Activated CD4-positive, alpha-beta T cell treated with anti-CD3 and anti-CD28 coated beads, Interleukin-2, amount 50 U/mL, for 4 hours (primary cell): ENCODE results near the gene INSYN2B.

Source experiments
- DNase-seq, 2 experiments: peaks; one replicate each; pipeline ENCODE4 v3.0.0-alpha.2; 2020

Gene INSYN2B

GRCh38 chr5:169922474-169922873, 57.8 kb downstream of the INSYN2B start:
- DNase-seq, result no peak

DNA sequence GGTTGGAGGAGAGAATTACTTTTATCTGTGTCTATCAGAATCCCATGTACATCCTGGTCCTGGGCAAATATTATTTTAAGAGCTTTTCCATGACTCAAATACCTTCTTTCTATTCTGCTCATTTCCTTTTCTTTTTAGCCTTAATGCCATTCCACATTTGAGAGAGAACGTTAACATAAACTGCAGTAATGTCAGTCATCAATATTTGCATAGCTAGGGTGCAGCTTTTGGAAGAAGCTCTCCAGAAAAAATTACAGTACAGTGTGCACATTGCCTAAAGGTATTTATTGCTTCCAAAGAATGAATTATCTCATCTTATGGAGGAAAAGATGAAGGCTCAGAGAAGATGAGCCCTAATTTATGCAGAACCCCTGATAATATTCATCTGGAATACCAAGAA, 58.3 kb downstream of the INSYN2B start:
- no peak for DNase-seq

DNA sequence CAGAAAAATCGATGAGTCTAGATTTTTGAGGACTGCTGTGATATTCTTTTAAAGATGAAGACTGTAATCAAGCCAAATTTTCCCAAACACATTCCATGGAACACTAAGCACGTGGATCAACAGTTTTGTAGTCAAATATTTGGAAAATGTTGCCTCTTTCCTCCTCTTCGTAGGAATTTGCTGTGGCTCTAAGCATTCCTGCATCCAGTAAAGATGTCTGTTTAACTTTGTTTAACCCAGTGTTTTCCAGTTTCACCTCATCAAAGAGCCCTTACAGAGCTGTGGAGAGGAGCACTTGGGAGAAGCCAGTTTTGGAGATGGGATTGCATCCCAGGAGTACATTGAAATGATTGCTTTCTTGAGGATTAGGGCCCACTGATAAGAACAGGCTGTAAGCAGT, 58.9 kb downstream of the INSYN2B start:
- no peak for DNase-seq

DNA sequence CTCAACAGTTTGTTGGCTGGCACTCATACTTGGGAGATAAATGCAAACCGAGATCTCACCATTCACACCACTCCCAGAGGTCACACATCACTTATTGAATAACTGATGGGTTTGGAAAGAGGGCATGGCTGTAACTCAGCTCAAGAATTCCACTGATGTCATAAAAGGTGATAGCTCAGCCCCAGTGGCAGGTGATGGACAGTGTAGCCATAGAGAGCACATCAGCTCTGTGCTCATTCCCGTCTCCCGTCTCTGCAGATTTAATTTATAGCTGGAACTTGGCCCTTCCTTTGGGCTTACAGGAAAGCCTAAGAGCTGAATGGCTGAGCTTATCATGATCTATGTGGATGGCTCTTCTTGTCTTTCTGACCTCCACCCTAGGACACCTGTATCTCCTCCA, 59.8 kb downstream of the INSYN2B start:
- DNase-seq, result no peak

DNA sequence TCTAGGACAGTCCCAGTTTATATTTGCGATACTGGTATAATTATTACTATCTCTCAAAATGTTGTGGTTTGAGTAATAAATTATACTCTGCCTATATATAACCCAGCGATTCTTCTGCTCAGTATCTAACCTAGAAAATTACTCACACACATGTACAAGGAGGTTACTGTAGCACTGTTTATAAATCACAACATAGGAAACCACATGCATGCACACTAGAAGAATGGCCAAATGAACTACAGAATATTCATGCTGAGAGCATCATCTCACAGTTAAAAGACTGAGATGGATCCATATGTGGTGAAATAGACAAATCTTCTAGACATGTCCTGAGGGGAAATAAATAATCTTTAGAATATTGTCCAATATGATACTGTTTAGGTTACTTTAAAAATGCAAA, 62.1 kb downstream of the INSYN2B start:
- DNase-seq, result no peak

DNA sequence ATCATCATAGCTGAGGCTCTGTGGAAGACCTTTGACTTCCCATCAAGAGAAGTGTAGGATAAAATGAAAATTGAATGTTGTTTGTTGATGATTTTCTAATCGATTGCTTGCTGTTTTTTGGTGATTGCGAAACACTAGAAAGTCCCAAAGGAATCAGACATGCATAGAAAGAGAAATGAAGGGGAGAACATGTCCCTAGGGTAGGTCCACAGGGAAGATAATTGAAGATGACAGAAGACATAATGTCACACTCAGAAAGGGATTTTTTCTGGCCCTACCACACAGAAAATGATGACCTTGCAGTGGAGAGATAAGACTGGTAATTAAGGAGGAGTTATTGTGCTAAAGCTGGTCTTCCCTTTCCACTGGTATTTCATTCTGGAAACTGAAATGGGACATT, 62.8 kb downstream of the INSYN2B start:
- no peak for DNase-seq

DNA sequence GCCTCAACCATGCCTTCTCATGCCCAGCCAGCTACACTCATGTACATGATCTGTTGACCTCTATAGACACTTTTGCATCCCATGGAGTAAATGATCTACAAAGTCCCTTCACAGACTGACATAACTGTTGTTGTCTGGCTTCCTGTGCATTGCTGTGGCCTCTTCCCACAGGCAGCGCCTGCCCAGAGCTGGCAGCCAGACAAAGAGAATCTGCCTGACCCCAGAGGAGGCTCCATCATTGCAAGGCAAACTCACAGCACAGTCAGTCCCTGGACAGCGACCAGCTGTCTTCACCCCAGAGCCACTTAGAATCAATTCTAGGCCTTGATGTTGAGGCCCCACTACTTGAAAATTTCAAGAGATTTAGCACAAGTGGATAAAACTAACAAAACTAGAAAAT, 65.5 kb downstream of the INSYN2B start:
- no peak for DNase-seq

DNA sequence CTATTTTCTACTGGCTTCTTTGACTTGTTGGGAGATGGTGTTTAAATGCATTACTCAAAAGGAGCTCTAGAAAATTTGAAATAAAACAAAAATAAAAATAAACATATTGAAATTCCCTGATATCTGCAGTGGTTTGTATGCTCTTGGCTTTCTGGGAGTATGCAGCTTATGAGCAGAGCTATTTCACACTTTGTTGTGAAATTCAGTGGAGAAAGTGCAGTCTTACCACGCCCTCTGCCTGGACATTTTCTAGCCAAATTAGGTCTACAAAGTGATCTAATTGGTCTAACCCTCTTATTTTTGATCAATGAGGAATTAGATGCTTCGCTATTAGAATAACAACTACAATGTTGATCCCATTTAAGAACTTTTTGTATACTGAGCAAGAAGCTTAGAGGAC, 66.8 kb downstream of the INSYN2B start:
- no peak for DNase-seq

DNA sequence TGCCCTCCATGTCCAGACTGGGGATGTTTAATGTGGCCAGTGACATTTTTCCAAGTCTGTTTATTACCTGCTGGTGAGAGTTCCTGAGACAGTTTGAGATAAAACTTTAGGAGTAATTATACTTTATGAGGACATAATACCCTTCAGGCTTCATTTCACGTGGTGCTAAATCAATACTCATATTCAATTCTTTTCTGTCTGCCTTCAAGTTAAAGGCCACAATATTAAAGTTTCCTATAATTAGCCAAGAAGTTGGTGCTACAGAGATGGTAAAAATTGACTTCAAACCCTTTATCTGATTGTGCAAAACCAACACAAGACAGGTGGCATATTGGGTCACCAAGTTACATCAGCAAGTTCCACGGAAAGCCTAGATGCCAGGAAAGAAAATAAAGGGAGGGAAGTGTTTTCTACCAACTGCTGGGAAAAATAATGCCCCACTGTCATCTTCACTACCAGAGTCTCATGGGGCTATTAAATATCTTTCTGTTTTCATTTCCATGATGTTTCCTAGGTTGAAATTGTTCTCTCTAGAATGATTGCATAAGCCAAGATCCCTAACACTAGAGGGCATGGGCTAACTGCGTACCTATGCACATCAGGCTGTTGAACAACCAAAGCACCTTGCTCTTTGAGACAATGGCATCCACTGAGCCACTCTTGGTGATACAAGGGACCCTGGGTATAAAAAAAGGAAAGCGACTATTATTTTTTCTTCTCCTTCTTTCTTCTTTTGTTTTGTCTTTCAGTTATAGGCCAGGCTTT, 68.7 kb downstream of the INSYN2B start:
- DNase-seq, result no peak

- no peak for DNase-seq
Observed at GRCh38 chr5:169910393-169910792, 69.9 kb downstream of the INSYN2B start.

- no peak for DNase-seq
Observed at GRCh38 chr5:169909945-169910344, 70.3 kb downstream of the INSYN2B start.

DNA sequence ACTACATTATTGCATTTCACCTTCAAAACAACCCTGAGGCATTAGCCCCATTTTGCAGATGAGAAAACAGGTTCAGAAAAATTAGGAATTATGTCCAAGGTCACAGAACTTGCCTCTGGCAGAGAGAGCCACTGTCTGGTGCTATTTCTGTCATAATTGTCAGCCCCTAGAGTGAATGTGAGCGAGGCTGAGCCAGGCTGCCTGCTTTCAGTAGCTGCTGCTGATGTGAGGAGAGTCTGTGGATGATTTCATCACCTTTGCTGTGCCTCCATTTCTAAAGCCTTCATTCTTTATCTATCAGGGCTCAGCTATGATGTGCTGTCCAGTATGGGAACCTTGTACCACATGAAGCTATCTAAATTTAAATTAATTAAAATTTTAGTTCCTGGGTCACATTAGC, 71.4 kb downstream of the INSYN2B start:
- no peak for DNase-seq

DNA sequence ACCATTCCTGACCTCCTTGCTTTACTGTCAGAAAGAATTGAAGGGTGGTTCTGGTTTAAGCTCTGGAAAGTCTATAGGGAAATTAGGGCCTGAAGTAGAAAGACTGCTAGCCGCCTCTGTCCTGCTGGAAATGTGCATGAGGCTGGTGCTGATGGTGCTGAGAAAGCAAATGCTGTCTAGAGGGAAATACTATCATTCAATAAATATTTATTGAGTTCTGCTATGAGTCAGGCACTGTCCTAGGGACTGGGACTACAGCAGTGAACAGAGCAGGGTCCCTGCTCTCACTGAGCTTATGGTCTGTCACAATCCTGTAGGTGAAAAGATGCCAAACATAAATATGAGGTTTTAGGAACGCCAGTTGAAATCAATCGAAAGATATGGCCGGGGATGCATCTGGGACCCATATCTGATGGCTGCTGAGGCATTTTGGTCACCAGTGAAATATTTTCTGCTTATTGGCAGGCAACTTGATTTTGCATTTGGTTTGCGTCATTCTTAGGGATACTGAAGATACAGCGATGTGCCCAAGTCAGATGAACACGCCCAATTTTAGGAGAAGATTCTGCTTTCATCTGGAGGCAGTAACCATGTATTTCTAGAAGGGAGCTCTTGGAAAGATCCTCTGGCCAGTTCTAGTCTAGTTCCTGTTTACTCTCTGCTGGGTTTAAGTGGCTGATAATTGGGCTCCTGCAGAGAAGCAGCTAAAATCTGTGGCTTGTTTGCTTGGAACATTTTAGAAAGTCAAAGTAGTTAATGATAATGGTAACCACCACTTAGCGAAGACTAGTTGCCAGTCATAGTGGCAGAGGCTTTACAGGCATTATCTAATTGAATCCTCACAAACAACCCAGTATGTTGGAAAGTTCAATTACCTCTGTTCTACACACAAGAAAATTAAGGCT, 73.3 kb downstream of the INSYN2B start:
- no peak for DNase-seq

- DNase-seq, result no peak
Observed at GRCh38 chr5:169905017-169905416, 75.3 kb downstream of the INSYN2B start.

DNA sequence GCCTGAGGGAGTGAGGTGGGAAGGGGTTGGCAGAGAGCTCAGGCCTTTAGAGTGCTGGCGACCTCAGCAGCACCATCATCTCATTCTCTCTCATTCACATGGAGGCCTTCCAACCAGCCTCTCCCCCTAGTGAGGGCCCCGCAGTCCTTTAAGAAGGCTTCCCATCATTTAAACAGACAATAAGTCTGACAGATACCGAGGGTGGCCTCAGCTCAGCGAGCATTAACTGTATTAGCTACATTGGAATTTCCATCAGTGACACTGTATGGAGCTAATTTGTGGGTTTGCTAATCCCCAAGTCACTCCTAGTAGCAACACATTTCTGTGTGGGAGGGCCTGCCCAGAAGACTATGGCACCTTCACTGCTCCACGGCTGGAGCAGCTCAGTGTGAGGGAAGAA, 75.8 kb downstream of the INSYN2B start:
- DNase-seq, result no peak

DNA sequence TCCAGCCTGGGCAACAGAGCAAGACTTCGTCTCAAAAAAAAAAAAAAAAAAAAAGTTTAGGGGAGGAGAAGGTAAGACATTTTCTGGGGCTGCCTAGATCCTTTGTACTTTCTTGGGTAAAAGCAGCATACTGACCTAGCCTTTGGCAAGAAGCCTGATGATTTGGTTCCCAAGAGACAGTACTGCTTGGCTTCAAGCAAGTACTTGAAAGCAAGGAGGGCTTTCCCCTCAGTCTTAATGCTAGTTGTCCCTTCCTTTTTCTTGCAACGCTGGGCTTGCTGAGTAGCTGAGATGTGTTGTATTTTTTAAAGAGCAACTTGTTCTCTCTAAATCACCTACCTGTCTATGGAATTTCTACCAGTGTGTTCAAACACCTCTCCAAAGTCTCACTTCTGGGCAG, 76.2 kb downstream of the INSYN2B start:
- DNase-seq, result no peak

DNA sequence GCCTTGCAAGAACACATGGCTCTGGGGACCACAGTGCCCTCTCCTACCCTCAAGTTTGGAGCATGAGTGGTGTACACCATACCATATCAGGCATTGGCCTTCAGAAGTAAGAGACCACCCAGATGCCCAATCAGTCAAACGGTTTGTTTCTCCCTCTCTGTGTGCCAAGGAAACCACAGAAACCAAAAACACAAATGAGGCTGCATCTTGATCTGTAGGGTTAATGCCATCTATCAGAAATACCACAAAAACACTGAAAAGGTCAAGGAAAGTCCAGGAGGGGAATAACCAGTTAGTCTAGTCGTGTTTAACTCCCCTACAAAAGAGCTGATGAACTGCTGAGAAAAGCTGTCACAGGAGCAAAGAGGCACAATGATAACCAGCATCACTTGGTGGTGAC, 78.4 kb downstream of the INSYN2B start:
- DNase-seq, result no peak

DNA sequence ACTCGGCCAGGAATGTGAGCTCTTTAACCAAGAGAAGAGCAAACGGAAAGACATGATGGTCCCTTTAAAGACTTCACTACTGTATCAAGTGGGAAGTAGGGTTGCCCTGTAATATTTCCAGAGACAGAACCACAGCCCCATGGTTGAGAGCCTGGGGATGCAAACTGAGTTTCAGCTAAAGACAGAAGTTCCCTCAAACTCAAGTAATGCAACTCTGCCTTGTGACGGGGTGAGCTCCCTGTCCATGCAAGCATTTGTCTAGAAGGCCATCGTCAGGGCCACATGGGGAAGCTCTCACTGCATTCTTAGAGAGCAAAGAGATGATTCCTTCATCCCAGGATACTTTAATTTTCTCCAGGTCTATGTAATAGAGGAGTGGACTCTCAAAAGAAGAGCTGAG, 82.8 kb downstream of the INSYN2B start:
- DNase-seq, result no peak

DNA sequence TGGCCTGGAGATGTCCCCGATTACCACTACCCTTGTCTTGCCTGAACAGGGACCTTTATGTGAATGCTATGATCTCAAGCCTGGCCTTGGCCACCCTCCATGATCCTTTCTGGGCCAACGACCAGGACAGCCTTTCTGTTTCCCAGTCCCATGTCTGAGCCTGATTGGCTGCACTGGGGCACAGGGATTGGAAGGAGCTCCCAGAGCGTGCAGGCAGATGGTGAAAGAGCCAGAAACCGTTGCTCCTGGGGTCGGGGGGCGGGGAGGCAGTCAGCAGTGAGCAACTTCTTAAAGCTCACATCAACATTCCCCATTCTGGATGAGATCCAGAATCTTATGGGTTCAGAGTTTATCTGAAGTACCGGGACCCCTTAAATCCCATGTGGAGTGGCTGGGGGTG, 84.4 kb downstream of the INSYN2B start:
- no peak for DNase-seq

DNA sequence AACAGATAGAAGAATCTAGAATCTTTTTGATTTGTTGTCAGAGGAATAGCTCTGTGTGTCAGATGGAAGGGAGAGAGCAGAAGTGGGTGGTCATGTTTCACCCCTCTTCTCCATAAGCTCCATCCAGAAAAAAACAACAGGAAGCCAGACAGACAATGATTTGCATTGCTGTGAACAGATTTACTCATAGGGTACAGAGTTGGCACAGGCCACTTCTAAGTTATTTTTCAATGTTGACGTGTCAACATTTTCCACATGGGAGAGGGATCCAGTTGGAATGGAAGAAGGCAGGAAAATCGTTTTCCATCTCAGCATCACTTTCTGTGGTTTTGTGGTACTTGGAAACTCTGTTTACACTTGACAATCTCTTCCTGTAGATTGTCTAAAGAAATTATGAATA, 86.7 kb downstream of the INSYN2B start:
- DNase-seq, result no peak

DNA sequence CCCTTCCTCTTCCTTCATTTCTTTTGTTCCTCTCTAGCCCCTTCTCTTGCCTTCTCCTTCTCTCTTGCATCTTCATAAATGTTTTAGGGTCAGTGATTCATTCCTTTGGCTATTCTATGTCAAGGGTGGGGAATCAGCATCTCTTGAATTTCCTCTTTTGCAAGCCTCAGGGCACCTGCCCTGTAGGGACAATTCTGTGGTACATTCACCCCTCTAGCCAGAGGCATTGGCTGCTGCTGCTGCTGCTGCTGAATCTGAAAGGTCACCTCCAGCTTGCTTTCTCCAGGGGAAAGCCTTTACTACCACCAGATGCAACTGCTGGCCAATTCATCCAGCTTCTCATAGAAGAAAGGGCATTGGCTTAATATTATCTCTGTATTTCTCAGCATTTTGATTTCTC, 87.3 kb downstream of the INSYN2B start:
- no peak for DNase-seq

DNA sequence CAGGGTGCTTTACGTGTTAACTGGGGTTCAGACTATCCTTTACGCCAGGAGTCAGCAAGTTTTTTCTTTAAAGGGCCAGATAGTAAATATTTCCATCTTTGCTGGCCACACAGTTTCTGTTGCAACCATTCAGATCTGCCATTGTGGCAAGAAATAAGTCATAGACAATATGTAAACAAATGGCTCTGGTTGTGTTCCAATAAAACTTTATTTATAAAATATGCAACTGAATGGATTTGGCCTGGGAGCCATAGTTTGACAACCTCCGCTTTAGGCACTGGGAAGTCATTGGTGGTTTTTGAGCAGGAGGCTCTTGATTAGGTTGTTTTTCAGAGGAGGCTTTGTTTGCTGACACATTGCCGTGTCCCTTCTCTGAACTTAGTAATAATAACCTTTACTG, 90.7 kb downstream of the INSYN2B start:
- DNase-seq, result no peak

GRCh38 chr5:169886677-169887076, 93.6 kb downstream of the INSYN2B start:
- no peak for DNase-seq

- no peak for DNase-seq
Observed at GRCh38 chr5:169886033-169886432, 94.3 kb downstream of the INSYN2B start.
